Thoracic aorta (tissue), 2 donors: ENCODE data around the gene ACKR3. TPM values are rescaled to one million over a fixed set of nuclear protein-coding genes. Genes with fewer than 3 reads are reported as not detected.

Experiments used
- ATAC-seq: fragments of 150-250 bp; one replicate; pipeline ENCODE4 v1.8.0; 2017; ENCODE audit warnings: low read depth; ENCODE audit not compliant: insufficient number of reproducible peaks, low FRiP score
- DNase-seq: peaks from one replicate; pipeline ENCODE4 v3.0.0-alpha.2; 2020; ENCODE audit warnings: low spot score
- H3K27ac ChIP-seq, 2 donors: fragments of 200-600 bp; sonication (generic); 1 replicate in 1 of 2; 2 replicates in 1 of 2; pipeline ENCODE4 v1.5.1; 2016; ENCODE audit warnings: mild to moderate bottlenecking in 2 of 2, moderate library complexity in 2 of 2
- H3K27me3 ChIP-seq: fragments of 200-600 bp; sonication (generic); replicated peaks from 2 replicates; pipeline ENCODE4 v1.6.0; 2016; ENCODE audit warnings: mild to moderate bottlenecking; ENCODE audit not compliant: insufficient read depth
- H3K36me3 ChIP-seq: fragments of 200-600 bp; sonication (generic); one replicate; pipeline ENCODE4 v1.5.1; 2016
- H3K4me1 ChIP-seq, 2 donors: fragments of 200-600 bp; sonication (generic); 1 replicate in 1 of 2; 2 replicates in 1 of 2; pipeline versions ENCODE4 v1.5.1 to v1.6.0; 2016; ENCODE audit warnings: low read depth in 2 of 2, mild to moderate bottlenecking in 1 of 2; ENCODE audit not compliant: control insufficient read depth in 1 of 2
- H3K4me3 ChIP-seq: fragments of 200-600 bp; sonication (generic); 2 replicates; pipeline ENCODE4 v1.5.1; 2016; ENCODE audit warnings: mild to moderate bottlenecking
- H3K9me3 ChIP-seq: fragments of 200-600 bp; sonication (generic); 2 replicates; pipeline ENCODE4 v1.5.1; 2016
- total RNA-seq, 2 donors: library from RNA; depleted of rRNA; stranded (reverse); fragments of >200 nt; gene quantifications; one replicate each; pipeline versions ENCODE4 v1.1.0 to v1.2.3, GENCODE V29; 2016
- TF ChIP-seq, protein P1 (sequence below): fragments of 200-600 bp; sonication (generic); IDR thresholded peaks from one replicate; pipeline ENCODE4 v1.5.1; 2019; ENCODE audit warnings: antibody characterized with exemption

The ACKR3 gene
- total RNA-seq, 2 donors from 2014 or later, result 68.8 to 68.9 TPM

- H3K4me3 ChIP-seq, result no peak overlapping the region
- H3K9me3 ChIP-seq, result no peaks in the 10 kb centered on the region
- TF ChIP-seq, protein P1, sequence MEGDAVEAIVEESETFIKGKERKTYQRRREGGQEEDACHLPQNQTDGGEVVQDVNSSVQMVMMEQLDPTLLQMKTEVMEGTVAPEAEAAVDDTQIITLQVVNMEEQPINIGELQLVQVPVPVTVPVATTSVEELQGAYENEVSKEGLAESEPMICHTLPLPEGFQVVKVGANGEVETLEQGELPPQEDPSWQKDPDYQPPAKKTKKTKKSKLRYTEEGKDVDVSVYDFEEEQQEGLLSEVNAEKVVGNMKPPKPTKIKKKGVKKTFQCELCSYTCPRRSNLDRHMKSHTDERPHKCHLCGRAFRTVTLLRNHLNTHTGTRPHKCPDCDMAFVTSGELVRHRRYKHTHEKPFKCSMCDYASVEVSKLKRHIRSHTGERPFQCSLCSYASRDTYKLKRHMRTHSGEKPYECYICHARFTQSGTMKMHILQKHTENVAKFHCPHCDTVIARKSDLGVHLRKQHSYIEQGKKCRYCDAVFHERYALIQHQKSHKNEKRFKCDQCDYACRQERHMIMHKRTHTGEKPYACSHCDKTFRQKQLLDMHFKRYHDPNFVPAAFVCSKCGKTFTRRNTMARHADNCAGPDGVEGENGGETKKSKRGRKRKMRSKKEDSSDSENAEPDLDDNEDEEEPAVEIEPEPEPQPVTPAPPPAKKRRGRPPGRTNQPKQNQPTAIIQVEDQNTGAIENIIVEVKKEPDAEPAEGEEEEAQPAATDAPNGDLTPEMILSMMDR, result no peak
- DNase-seq (no peak), ATAC-seq (no peak)
- peaks cover 0 to 14% of the 10 kb centered on the region in 2 donors for H3K4me1 ChIP-seq
- no peaks in the 10 kb centered on the region for H3K36me3 ChIP-seq
- H3K27me3 ChIP-seq, result no peaks in the 10 kb centered on the region
- H3K27ac ChIP-seq, result no peak overlapping the region
Measured at GRCh38 chr2:236625156-236625690, 55.6 kb downstream of the ACKR3 start.

GRCh38 chr2:236626391-236627150 is 56.9 kb downstream of the ACKR3 start:
- DNase-seq (no peak), ATAC-seq (no peak)
- Histone ChIP-seq H3K4me1 (peaks cover 2 to 27% of the 10 kb centered on the region in 2 donors), H3K9me3 (no peaks in the 10 kb centered on the region), H3K4me3 (no peak overlapping the region), H3K27ac (no peak overlapping the region), H3K27me3 (no peaks in the 10 kb centered on the region), H3K36me3 (no peaks in the 10 kb centered on the region)
- TF ChIP-seq, protein P1, result no peak

DNA sequence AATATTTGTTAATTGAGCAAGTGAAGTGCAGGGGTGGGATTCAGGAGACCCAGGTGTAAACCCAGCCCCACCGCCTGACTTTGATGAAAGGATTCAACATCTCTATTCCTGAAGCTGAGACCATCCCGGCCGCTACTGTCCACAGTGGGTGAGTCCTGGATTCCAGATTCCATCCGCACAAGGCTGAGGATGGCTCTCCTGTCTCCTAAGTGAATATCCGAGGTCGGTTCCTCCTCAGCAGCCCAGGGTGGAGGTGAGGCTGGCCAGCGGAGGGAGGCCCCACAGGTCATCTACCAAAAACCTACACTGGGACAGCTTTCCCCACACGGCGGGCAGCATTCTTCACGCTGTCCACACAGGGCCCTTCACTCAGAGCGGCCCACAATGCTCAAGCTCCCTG is 57.6 kb downstream of the ACKR3 start:
- ATAC-seq (no peak), DNase-seq (no peak)
- TF ChIP-seq, protein P1, result no peak

DNA sequence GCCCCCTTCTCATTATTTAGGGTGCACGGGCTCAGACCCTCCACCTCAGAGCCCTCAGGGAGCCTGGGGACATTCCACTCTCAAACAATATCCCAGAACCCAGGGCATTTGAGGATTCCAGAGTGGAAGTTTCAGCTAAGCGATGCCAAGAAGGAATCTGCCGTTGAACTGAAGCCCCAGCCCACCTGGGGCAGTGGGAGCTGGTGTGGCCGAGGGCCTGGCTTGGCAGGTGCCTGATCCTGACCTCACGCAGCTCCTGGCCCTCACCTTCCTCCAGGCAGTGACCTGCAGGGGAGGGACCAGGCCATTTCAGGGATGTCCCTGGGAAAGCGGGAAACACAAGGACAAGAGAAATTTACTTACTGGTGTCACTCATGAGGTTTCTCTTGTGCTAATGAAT is 58.2 kb downstream of the ACKR3 start:
- no peak for ATAC-seq

More for the DNA sequence above, 57.6 kb downstream of the ACKR3 start:
- no peaks in the 10 kb centered on the region for H3K27me3 ChIP-seq
- H3K4me3 ChIP-seq, result no peak overlapping the region
- peaks cover 4 to 33% of the 10 kb centered on the region in 2 donors for H3K4me1 ChIP-seq
- no peaks in the 10 kb centered on the region for H3K36me3 ChIP-seq
- H3K27ac ChIP-seq, result no peak overlapping the region
- H3K9me3 ChIP-seq, result no peaks in the 10 kb centered on the region

GRCh38 chr2:236628256-236628901 is 58.8 kb downstream of the ACKR3 start:
- ATAC-seq, result no peak
- H3K27me3 ChIP-seq, result no peaks in the 10 kb centered on the region
- no peak overlapping the region for H3K4me3 ChIP-seq
- TF ChIP-seq, protein P1, result no peak
- H3K27ac ChIP-seq, result no peak overlapping the region
- no peaks in the 10 kb centered on the region for H3K9me3 ChIP-seq
- DNase-seq, result no peak
- peaks cover 4 to 33% of the 10 kb centered on the region in 2 donors for H3K4me1 ChIP-seq
- no peaks in the 10 kb centered on the region for H3K36me3 ChIP-seq

More for the DNA sequence above, 58.2 kb downstream of the ACKR3 start:
- Histone ChIP-seq H3K36me3 (no peaks in the 10 kb centered on the region), H3K4me1 (peaks cover 4 to 33% of the 10 kb centered on the region in 2 donors), H3K4me3 (no peak overlapping the region), H3K27me3 (no peaks in the 10 kb centered on the region), H3K27ac (no peak overlapping the region), H3K9me3 (no peaks in the 10 kb centered on the region)
- TF ChIP-seq, protein P1, result no peak
- no peak for DNase-seq
